HG02938 (cell line): Measurements from ENCODE around the gene GLS.
"Not testable (repeated sequence)": the region's sequence is repeated elsewhere in the genome, so short reads cannot be mapped to it uniquely, and the experiment has no call there.

Experiments
- ATAC-seq: cut with Tn5 transposase; IDR thresholded peaks from one replicate; pipeline ENCODE4 v1.9.1; 2021; ENCODE audit warnings: mild to moderate bottlenecking, moderate library complexity; ENCODE audit not compliant: unreplicated experiment

Gene GLS

DNA sequence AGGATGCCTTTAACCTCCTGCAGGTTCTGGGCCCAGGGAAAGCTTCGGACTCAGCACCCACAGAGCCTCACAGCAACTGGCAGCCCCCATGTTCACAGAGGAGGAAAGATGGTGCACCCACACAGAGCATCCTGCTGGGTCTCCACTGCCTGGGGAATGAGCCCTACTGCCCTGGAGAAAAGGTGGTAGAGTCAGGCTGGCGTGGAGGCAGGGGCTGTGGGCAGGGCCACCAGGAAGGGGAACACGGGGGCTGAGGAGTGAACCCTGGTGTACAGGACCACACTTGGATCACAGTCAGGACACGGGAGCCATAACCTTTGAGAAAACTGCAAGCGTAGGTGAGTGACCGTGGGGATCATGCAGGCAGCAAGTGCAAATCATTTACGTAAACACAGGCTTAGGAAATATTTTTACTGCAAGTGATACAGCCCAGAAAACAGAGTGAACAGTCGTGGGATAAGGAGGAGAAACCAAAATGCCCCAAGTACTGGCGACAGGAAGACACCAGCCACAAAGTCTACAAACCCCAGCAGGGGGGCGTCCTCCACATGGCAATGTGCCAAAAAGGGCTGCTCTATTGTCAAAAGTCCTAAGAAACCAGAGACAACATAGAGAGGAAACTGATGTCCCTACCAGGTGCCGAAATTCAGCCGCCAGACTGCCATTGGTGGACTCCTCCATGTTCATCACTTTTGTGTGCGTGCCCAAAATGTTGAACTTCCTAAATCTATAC, 105.8 kb downstream of the GLS start:
- no peak for ATAC-seq

DNA sequence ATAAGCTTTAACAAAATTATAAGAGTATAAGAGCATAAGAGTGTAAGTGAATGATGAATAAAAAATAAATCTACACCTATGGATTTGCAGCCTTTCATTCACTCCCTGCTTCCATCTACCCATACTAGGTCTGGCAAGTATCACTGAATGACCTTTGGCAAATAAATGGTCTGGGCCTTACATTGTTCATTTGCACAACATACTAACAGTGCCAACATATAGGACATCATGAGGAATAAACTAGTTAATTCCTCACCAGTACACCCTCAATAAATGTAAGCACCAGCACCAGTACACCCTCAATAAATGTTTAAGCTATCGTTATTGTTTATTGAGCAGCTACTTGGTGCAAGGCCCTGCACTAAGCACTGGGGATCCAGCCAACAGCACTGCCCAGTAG, 106.5 kb downstream of the GLS start:
- no peak for ATAC-seq

DNA sequence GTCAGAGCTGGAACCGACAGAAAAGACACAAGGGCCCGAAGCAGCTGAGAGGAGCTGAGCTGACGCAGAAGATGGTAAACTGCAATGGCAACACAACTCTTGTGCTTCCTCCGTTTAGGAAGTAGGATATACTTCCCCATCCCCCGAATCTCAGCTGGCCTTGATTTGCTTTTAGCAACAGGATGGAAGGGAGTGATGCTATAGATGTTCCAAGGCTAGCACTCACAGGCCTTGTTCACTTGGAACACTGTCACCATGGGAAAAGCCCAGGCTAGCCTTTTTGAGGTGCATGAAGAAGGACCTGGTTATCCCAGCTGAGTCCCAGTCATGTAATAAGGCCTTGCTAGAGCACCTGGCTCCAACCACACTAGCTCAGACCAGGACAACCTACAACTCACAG, 107.3 kb downstream of the GLS start:
- ATAC-seq = no peak

DNA sequence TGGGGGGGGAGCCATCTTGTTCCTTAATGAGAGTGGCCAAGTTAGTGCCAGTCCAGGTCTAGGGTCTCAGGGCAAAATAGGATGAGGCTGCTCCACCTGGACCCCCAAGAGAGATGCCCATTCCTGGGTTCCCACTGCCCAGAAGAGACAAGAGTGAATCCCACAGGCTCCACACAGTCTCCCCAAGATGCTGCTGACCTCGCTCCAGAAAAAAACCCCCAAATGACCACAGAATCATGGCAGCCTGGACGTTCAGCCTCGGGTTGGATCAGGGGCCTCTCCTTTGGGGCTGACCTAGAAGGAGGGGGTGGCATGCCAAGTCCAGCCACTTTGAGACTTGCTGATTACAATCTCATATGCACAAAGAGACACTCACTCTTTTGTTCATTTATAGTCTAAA, 108.3 kb downstream of the GLS start:
- ATAC-seq = no peak

DNA sequence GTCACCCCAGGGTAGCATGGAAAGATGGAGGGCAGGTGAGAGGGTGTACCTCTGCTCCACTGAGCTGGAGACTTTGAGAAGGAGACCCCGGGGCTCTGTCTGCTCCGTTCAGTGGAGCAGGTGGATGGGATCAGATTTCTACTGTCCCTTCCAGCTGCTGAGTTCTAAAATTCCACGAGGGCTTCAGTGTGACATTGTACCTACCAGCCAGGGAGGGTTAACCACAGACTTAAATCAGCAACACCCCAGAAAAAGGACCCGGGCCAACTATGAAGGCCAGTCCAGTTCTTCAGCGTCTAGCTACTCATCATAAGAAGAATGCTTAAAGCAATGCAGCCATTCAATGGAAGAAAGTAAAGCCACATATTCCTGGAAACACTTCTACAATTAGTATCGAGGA, 109.5 kb downstream of the GLS start:
- no peak for ATAC-seq

DNA sequence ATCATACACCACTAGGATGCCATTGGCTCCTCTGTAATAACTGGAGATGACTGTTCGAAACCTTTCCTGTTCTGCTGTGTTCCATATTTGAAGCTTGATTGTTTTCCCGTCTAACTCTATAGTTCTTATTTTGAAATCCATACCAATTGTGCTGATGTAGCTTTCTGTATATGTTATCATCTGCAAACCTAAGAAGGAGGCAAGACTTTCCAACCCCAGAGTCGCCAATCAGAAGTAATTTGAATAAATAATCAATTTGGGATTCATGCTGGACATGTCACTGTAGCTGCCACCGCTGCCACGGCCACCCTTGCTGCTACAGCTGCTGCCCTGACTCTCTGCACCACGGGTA, 112.6 kb downstream of the GLS start:
- ATAC-seq = no peak

DNA sequence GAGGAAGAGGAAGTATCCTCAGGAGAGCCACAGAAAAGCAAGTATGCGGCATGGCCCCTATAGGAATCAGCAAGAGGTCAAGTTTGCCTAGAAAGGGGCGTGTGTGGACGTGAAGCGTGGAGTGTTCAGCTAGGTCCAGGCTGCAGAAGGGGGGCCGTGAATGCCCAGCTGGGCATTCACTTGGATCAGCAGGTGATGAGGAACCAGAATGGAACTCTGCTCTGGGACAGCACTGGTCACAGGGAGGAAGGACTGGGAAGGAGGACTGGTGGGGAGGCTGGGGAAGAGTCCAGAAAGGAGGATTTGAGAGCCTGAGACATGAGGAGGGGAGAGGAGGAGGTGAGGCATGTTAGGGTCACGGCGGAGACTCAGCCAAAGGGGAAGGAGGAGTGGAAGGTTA, 113.5 kb downstream of the GLS start:
- no peak for ATAC-seq

DNA sequence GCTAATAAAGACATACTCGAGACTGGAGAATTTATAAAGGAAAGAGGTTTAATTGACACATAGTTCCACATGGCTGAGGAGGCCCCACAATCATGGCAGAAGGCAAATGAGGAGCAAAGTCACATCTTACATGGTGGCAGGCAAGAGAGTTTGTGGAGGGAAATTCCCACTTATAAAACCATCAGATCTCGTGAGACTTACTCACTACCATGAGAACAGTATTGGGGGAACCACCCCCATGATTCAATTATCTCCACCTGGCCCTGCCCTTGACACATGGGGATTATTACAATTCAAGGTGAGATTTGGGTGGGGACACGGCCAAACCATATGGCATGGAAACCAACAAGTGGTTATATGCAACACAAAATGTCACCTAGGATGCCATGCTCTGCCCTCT, 114.7 kb downstream of the GLS start:
- ATAC-seq = not testable (repeated sequence)

DNA sequence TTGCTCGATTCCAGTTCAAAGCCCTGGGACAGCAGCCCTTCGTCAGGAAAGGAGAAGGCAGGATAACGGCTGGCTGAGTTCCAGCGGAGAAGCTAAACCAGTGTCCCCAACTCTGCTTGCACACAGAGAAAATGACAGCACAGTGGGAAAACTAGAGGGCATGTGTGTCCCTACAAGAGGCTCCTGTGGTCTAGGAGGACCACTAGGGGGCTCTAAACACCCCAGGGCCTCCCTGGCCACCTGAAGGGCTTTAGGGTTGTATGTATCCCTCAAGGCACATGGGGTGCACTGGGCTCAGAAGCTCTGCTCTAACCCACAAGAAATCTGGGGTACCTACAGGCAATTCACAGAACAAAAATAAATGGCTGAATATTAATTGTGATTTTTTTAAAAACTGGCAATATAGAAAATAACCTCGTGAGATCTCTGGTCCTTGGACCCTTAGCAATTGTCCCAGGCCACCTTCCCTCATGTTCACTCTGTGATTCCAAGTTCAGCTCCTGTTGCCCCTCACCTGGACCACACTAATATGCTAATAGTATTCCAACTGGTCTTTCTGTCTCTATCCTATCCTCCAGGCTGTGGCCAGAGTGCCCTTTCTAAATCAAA, 115.8 kb downstream of the GLS start:
- ATAC-seq = no peak

DNA sequence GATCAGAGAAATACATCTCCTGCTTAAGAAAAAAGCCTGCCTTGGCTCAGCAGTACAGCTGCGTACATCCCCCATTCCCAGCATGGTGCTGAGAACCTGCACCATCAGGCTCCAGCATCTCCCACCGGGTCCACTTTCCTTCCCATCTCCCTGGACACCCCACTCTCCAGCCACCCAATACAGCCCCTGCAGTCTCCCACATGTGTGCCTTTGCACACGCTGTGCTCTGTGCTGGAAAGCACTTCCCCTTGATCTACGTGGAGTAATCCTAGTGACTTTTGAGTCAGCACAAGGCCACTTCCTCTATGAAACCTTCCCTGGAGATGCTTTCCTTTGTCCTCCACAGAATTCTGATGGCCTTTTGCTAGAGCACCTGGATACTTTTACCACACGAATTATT, 116.3 kb downstream of the GLS start:
- no peak for ATAC-seq

DNA sequence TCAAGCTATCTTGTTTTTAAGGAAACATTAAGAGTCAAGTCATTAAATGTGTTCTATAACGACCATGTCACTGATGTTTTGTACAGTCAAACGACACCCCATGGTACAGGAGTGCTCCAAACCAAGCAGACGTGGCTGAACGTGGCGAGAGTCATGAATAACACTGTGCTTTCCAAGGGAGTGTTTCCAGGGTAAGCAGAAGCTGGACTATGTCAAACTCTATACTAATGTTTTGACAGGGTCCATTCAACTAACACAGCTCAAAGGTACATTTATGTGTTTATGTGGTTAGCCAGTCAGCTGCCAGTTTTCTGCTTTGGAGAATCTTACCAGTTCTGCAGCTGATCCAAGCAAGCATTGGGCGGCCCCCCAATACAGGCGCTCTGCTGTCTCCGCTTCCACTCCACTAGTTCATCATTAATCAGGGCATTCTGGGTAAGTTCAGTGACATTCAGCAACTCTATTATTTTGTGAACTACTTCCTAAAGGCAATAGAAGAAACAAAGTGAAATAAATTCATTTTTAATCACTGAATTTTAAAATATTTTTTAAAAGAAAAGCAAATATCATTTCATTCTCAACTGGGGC, 117.0 kb downstream of the GLS start:
- no peak for ATAC-seq

DNA sequence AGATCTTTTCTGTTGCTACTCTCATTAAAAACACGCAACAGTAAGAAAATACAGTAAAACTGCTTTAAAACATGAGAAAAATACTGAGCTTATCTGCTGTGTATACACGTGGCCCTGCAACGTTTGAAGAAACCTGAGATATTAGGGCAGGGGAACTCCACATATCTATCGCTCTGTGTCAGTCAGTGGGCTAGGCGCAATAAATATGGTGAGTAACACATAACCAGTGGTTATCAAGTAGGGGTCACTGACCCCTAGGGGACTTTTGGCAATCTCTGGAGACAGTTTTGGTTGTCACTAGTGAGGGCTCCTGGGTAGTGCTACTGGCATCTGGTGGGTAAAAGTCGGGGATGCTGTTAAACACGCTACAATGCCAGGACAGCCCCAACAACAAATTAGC, 118.4 kb downstream of the GLS start:
- ATAC-seq = no peak

DNA sequence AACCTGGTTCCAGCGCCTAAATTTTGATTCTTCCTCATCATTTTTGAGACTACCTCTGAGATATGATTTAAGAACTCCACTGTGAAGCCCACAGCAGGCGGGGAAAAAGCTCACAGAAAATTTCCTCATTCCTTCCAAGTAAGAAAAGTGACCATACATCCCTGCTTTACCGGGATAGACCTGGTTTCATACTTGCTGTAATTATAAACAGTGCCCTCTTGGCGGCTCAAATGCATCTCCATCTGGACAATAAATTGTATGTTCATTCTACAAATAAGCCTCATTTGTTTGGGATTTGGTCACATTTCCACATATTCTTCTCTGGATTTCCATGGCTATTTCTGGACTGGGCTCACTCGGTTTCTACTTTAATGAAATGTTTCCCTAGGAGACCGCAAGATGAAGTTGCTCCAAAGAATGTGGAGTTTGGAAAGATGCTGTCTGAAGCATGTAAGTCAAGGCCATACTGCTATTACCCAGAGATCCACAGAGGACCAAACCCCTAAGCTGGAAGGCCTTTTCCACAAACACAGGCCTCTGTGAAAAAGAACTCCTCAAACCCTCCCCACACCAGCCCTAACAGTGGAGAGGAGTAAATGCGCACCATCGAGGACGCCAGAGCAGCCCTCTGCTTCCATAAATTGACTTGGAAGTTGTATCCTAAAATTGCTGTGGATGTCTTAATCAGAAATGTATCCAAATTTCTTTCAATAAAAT, 119.5 kb downstream of the GLS start:
- ATAC-seq = no peak

DNA sequence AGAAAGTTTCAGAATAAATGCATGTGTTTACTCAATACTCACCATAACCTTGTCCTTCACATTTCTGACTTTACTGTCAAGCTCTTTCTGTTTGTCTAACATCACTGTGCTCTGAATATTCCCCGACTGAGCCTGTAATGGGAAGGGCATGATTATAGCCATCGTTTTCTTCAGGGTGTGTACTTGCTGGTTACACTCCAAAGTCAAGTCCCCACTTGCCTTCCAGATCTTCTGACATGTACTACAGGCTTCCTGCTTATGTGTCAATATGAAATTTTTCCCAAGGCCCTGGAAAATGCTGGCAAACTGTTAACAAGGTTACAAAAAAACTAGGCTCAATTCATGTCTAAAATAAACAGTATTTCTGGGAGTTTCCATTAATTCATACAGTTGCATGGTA, 120.4 kb downstream of the GLS start:
- no peak for ATAC-seq

DNA sequence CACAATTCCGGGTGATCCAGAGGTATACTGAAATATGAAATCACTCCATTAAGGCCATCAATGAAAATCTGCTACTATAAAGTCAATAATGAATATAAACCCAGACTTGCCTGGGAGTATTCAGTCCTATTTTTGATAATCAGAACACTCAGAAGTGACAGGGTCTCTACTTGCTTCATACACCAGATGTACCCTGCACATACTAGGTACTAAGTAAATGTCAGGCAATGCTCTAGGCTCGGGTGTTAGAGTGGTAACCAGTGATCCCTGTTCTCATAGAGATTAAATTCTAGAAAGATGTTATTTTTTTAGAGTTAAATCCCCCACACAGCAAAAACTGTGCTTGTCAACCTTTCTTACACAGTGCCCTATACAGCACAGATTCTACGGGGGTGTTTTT, 121.0 kb downstream of the GLS start:
- no peak for ATAC-seq

DNA sequence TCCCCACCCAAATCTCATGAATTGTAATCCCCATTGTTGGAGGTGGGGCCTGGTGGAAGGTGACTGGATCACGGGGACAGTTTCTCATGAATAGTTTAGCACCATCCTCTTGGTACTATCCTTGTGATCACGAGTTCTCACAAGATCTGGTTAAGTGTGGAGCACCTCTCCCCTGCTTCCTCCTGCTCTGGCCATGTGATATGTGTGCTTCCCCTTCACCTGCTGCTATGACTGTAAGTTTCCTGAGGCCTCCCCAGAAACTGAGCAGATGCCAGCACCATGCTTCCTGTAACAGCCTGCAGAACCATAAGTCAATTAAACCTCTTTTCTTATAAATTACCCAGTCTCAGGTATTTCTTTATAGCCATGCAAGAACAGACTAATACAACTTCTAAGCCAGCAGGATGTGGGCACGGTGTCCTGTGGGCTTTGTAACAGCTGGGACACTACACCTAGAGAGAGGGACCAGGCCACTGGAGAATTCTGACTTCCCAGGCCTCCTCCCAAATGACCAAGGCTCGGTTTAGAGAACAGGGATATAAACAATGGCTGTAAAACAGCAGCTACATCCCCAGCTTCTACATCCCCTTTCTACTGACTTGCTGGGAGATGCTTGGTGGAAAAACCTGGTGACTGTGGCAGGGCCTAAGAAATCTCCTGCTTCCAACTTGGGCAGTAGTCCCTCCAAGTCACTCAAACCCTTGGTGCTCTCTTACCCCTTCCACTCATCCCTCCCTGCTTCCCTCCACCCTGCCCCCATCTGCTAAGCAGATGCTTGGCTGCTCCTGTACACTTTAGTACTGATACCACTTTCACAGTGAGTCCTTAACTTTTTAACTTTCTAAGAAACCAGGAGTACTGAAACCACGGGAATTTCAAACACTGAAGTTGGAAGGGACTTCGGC, 123.0 kb downstream of the GLS start:
- ATAC-seq = no peak

DNA sequence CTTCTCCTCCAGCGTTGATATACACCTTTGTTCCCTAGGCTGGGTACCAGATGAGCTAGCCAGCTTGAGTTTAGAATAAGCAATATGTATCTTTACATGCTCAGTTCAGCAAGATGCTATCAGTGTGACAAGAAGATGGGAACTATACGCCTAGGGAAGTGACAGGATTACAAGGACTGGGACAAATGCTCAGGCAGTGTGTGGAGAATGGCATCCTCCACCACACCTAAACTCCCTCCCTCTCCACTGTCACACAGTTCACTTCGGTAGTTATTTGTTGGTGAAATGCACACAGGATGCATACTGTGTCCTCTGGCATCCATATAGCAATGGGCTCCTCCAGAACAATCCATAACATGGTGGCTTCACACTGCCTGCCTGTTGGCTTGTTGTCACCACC, 125.7 kb downstream of the GLS start:
- no peak for ATAC-seq

DNA sequence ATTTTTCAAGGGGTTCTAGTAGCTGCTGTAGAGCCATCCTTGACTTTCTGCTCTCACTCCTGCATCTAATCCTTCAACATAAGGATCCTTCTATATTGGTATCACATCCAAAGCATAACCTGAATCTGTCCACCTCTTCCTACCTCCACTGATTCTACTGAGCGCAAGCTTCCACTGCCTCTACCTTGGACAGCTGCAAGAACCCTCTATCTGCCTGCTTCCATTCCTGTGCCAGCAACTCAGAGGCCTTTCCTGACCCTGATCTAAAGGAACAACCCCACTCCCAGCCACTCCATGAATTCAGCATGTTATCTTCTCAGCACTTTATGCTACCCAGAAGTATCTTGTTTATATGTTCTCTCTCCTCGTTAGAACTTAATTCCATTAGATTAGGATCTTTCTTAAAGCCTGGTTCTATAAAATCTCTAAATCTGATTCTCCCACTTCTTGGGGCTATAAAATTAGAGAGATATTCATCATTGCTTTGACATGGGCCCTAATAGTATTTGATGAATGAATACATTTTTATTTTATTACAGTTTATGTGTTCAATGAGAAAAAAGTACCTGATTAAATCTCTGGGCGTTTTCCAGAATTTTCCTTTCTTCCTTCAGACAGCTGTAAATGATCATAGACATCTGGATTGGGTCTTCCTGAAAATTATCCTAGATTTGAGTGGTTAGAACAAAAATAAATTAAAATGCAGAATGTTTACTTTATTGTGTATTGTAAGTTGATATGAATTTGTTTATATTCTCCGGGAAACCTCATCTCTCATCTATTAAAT, 126.6 kb downstream of the GLS start:
- no peak for ATAC-seq

DNA sequence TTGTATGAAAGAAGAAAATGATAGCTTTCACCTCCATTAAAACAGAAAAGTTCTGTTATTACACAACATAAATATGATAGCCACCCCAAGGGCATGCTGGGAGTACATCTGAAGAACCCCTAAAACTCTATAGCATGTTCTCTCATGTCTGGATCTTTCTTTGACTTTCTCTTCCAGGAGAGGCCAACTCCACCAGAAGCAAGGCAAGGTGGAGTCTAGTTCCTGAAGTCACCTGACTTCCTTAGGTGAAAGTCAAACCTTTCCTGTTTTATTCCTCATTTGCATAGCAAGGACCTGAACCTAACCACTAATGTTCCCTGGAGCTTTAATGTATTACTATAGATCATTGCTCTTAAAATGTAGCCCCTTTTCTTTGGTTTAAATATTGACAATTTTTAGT, 127.7 kb downstream of the GLS start:
- no peak for ATAC-seq
